Measurements from ENCODE around the gene CEMP1.
A peak's percentile ranks its signal among the peaks of the same experiment; 100 is the strongest.

CEMP1 gene

GRCh38 chr16:2505695-2506094 lies 25.5 kb downstream of the CEMP1 start:
- no peak for DNase-seq (ENCODE audit: low read depth)
- no peak overlapping the region for H3K4me3 ChIP-seq (ENCODE audit: control insufficient read depth, low read depth, low read length)
- TF ChIP-seq, protein P1, sequence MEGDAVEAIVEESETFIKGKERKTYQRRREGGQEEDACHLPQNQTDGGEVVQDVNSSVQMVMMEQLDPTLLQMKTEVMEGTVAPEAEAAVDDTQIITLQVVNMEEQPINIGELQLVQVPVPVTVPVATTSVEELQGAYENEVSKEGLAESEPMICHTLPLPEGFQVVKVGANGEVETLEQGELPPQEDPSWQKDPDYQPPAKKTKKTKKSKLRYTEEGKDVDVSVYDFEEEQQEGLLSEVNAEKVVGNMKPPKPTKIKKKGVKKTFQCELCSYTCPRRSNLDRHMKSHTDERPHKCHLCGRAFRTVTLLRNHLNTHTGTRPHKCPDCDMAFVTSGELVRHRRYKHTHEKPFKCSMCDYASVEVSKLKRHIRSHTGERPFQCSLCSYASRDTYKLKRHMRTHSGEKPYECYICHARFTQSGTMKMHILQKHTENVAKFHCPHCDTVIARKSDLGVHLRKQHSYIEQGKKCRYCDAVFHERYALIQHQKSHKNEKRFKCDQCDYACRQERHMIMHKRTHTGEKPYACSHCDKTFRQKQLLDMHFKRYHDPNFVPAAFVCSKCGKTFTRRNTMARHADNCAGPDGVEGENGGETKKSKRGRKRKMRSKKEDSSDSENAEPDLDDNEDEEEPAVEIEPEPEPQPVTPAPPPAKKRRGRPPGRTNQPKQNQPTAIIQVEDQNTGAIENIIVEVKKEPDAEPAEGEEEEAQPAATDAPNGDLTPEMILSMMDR (IDR thresholded peaks at IDR 0.05; ENCODE audit: control insufficient read depth, insufficient read depth, low read depth, low read length, missing control alignments), result no peak

DNA sequence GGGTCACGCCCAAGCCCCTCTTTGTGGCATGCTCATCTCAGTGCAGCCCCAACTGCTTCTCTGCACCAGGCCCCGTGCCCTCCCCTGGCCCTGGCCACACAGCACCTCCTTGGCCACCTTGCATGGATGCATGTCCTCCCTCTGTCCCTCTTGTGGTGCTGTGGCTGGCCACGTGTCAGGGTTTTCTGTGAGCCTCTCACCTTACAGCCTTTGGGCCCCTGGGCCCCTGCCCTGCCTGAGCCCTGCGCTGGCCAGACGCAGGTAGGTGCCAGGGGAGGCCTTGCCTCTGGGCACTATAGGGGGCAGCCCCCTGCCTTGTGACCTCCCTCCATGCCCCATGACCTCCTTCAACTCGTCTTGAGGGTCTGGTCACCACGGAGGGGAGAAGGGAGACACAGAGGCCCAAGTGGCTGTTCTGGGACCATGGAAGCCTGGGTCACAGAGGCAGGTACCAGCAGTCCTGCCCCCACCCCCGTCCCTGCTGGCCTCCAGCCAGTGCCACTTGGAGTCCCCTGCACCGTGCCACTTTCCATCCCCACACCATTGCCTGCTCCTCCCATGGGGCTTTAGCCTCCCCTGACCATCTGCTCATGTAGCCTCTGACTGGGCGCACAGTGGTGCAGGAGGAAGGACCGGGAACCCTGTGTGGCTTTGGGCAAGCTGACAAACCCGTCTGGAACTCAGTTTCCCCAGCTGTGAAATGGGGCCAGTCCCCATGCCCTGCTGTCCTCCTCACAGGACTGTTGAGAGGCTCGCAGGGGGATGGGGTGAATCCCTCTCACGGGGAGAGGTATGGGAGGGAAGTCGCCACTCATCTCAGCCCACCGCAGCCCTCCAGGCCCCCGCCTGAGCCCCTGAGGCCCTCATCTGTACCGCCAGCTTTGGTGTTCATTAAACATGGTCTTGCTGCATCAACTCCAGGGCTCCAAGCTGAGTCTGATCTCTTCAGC lies 29.0 kb downstream of the CEMP1 start:
- H3K4me3 ChIP-seq (ENCODE audit: control insufficient read depth, low read depth, low read length), result no peak overlapping the region
- TF ChIP-seq, protein P1 (IDR thresholded peaks at IDR 0.05; ENCODE audit: control insufficient read depth, insufficient read depth, low read depth, low read length, missing control alignments), result no peak

DNA sequence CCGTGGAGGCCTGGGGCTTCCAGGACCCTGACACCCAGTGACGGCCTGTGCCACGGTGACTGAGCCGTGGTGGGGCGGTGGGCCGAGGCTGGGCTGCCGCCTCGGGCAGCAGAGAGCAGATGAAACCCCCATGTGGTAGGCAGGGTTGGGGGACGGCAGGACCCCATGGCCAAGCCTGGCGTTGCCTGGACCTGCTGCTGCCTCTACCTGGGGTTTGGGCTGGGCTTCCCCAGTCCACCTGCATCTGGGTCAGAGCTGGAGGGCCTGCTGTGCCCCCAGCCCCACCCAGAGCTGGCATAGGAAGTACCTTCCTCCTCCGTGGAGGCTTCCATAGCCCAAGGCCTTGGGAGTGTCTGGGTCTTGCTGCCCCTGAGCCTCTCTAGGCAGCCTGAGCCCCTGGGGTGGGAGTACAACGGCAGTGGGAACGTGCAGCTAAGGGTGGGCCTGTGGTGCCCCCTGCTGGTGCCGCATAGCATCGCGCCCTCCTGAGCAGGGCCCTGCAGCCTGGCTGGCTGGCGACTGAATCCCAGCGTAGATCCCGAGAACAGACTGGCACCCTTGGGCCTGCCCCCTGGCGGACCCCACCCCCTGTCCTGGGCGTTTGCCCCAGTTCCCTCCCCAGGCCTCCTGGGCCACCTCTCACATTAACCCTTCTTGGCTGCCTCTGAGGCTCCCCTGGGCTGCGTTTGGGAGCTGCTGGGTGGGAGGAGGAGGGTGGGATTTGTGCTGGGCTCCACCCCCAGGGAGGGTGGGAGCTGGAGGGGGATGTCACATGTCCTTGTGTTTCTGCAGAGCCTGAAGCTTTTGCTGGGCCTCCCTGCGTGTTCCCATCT lies 30.1 kb downstream of the CEMP1 start:
- TF ChIP-seq, protein P1 (IDR thresholded peaks at IDR 0.05; ENCODE audit: control insufficient read depth, insufficient read depth, low read depth, low read length, missing control alignments), result peak; percentile 96
- no peak for DNase-seq (ENCODE audit: low read depth)
- no peak overlapping the region for H3K4me3 ChIP-seq (ENCODE audit: control insufficient read depth, low read depth, low read length)

More for the DNA sequence above, 29.0 kb downstream of the CEMP1 start:
- no peak for DNase-seq (ENCODE audit: low read depth)

DNA sequence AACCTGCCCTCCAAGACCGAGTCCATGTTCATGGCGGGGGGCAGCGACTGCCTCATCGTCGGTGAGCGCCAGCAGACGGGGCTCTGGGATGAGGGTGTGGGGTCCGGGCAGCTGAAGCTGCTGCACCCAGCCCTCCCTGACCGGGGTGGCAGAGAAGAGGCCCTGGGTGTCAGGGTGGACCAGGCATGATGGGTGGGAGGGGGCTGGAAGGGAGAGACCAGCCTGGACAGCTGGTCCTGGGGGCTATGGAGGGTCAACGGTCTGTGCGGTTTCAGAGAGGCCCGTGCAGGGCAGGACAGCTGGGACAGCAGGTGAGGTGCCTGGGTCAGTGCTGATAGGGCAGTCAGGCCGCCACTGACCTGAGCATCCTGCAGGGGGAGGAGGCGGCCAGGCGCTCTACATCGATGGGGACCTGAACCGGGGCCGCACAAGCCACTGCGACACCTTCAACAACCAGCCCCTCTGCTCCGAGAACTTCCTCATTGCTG lies 30.7 kb downstream of the CEMP1 start:
- no peak overlapping the region for H3K4me3 ChIP-seq (ENCODE audit: control insufficient read depth, low read depth, low read length)
- TF ChIP-seq, protein P1 (IDR thresholded peaks at IDR 0.05; ENCODE audit: control insufficient read depth, insufficient read depth, low read depth, low read length, missing control alignments), result no peak
- DNase-seq (ENCODE audit: low read depth), result no peak

GRCh38 chr16:2499890-2500429 lies 31.2 kb downstream of the CEMP1 start:
- DNase-seq (ENCODE audit: low read depth), result no peak
- H3K4me3 ChIP-seq (ENCODE audit: control insufficient read depth, low read depth, low read length), result no peak overlapping the region
- TF ChIP-seq, protein P1 (IDR thresholded peaks at IDR 0.05; ENCODE audit: control insufficient read depth, insufficient read depth, low read depth, low read length, missing control alignments), result no peak

- H3K4me3 ChIP-seq (ENCODE audit: control insufficient read depth, low read depth, low read length), result no peak overlapping the region
- no peak for DNase-seq (ENCODE audit: low read depth)
- TF ChIP-seq, protein P1 (IDR thresholded peaks at IDR 0.05; ENCODE audit: control insufficient read depth, insufficient read depth, low read depth, low read length, missing control alignments), result no peak
Measured at GRCh38 chr16:2499454-2499853, 31.8 kb downstream of the CEMP1 start.
